GM21360 (cell line): ENCODE results near the gene ANP32E.
"Not testable (repeated sequence)": the region's sequence is repeated elsewhere in the genome, so short reads cannot be mapped to it uniquely, and the experiment has no call there.

ENCODE experiments used
- ATAC-seq: cut with Tn5 transposase; IDR thresholded peaks from one replicate; pipeline ENCODE4 v1.9.1; 2021; ENCODE audit warnings: mild to moderate bottlenecking, moderate library complexity; ENCODE audit not compliant: unreplicated experiment

Gene ANP32E

GRCh38 chr1:150214099-150214756, 21.7 kb downstream of the ANP32E start:
- ATAC-seq, result not testable (repeated sequence)

GRCh38 chr1:150213170-150214098, 22.5 kb downstream of the ANP32E start:
- peak; percentile 70 for ATAC-seq

GRCh38 chr1:150212070-150212469, 23.8 kb downstream of the ANP32E start:
- ATAC-seq, result no peak

GRCh38 chr1:150210706-150211105, 25.2 kb downstream of the ANP32E start:
- ATAC-seq, result no peak

- no peak for ATAC-seq
Observed at GRCh38 chr1:150210091-150210490, 25.8 kb downstream of the ANP32E start.

GRCh38 chr1:150208460-150208859, 27.5 kb downstream of the ANP32E start:
- ATAC-seq, result not testable (repeated sequence)

GRCh38 chr1:150207281-150207971, 28.5 kb downstream of the ANP32E start:
- ATAC-seq, result no peak

- ATAC-seq, result no peak
Observed at GRCh38 chr1:150196417-150196816, 39.5 kb downstream of the ANP32E start.

GRCh38 chr1:150194381-150195031, 41.4 kb downstream of the ANP32E start:
- no peak for ATAC-seq

- no peak for ATAC-seq
Observed at GRCh38 chr1:150192012-150192411, 43.9 kb downstream of the ANP32E start.

- ATAC-seq, result no peak
Observed at GRCh38 chr1:150187560-150187931, 48.4 kb downstream of the ANP32E start.

GRCh38 chr1:150186789-150187559, 48.9 kb downstream of the ANP32E start:
- ATAC-seq, result no peak

- ATAC-seq, result not testable (repeated sequence)
Observed at GRCh38 chr1:150186438-150186788, 49.5 kb downstream of the ANP32E start.

- ATAC-seq, result no peak
Observed at GRCh38 chr1:150185481-150185880, 50.4 kb downstream of the ANP32E start.

GRCh38 chr1:150183061-150183460, 52.9 kb downstream of the ANP32E start:
- ATAC-seq, result no peak

- no peak for ATAC-seq
Observed at GRCh38 chr1:150182247-150182646, 53.7 kb downstream of the ANP32E start.

GRCh38 chr1:150180474-150180873, 55.4 kb downstream of the ANP32E start:
- no peak for ATAC-seq

GRCh38 chr1:150179867-150180266, 56.0 kb downstream of the ANP32E start:
- no peak for ATAC-seq

- ATAC-seq, result no peak
Observed at GRCh38 chr1:150178548-150178947, 57.4 kb downstream of the ANP32E start.

GRCh38 chr1:150176593-150176992, 59.3 kb downstream of the ANP32E start:
- no peak for ATAC-seq
